HepG2 (cell line): Measurements from ENCODE around the gene MYO7A. TPM values are rescaled to one million over a fixed set of nuclear protein-coding genes. Genes with fewer than 3 reads are reported as not detected.
A peak's percentile ranks its signal among the peaks of the same experiment; 100 is the strongest.

Experiments
- ATAC-seq: fragments of 200-7000 bp; cut with Tn5 transposase; 3 replicates; pipeline ENCODE4 v1.9.1; 2020; ENCODE audit warnings: mild to moderate bottlenecking, moderate library complexity
- BruUV-seq: library from RNA; stranded (reverse); fragments of 400-500 nt; replicated peaks from 2 replicates; lab custom pipeline; 2021; lab: Mats Ljungman, UMichigan
- CTCF ChIA-PET: fragments of 300-600 bp; formaldehyde crosslinking; extraction: SDS; loops from one replicate; lab custom pipeline; 2021; ENCODE audit warnings: low total read pairs, inconsistent platforms, low intra/inter-chr PET ratio; lab: Yijun Ruan, JAX
- POLR2A ChIA-PET: fragments of 350-600 bp; sonication (Branson Sonifier 250); formaldehyde crosslinking; loops from one replicate; lab custom pipeline; 2020; ENCODE audit warnings: antibody characterized with exemption, inconsistent platforms; lab: Yijun Ruan, JAX
- DNase-seq: peaks from one replicate; pipeline ENCODE4 v3.0.0-alpha.2; 2015; ENCODE audit warnings: low spot score
- FAIRE-seq: peaks from 3 replicates; lab custom pipeline; 2011; peaks lifted over from hg19 to GRCh38; lab: Jason Lieb, UNC
- H2AFZ ChIP-seq: one replicate; pipeline ENCODE4 v1.6.1; 2011; ENCODE audit warnings: low read length, inconsistent platforms
- H3K27ac ChIP-seq: fragments of 300-600 bp; 3 replicates; pipeline ENCODE4 v1.8.0; 2011; ENCODE audit warnings: mixed run types, mild to moderate bottlenecking, mixed read lengths, low read length, inconsistent platforms; ENCODE audit not compliant: insufficient read depth; ENCODE audit errors: extremely low read length
- H3K27me3 ChIP-seq, 2 experiments: fragments of 200-600 bp in 1 of 2; 2 replicates in 1 of 2; 3 replicates in 1 of 2; pipeline versions ENCODE4 v1.6.0 to v1.8.0; 2011; ENCODE audit warnings: low read length in 2 of 2, mild to moderate bottlenecking in 2 of 2, moderate library complexity in 2 of 2, inconsistent platforms in 1 of 2; ENCODE audit not compliant: insufficient read depth in 2 of 2, control insufficient read depth in 1 of 2
- H3K36me3 ChIP-seq, 2 experiments: fragments of 200-600 bp in 1 of 2; replicated peaks in 1 of 2; 2 replicates in 1 of 2; 3 replicates in 1 of 2; pipeline versions ENCODE4 v1.5.1 to v1.8.0; 2011; ENCODE audit warnings: low read length in 2 of 2, inconsistent platforms in 1 of 2; ENCODE audit not compliant: insufficient read depth in 2 of 2, control insufficient read depth in 1 of 2
- H3K4me1 ChIP-seq: 2 replicates; pipeline ENCODE4 v1.5.1; 2012; ENCODE audit warnings: low read length, inconsistent platforms; ENCODE audit not compliant: insufficient read depth
- H3K4me2 ChIP-seq: 2 replicates; pipeline ENCODE4 v1.6.0; 2011; ENCODE audit warnings: low read depth, low read length, inconsistent platforms
- H3K4me3 ChIP-seq, 3 experiments: fragments of 200-600 bp in 1 of 3; sonication (generic), shearing (Covaris generic) in 1 of 3; replicated peaks in 1 of 3; 2 replicates each; pipeline ENCODE4 v1.5.1; 2011 to 2016; ENCODE audit warnings: low read length in 3 of 3, inconsistent platforms in 2 of 3, low read depth in 2 of 3, mild to moderate bottlenecking in 2 of 3, control low read depth in 1 of 3, mixed read lengths in 1 of 3; ENCODE audit not compliant: insufficient read depth in 1 of 3
- H3K79me2 ChIP-seq: one replicate; pipeline ENCODE4 v1.6.1; 2011; ENCODE audit warnings: low read length, inconsistent platforms; ENCODE audit not compliant: insufficient read depth
- H3K9ac ChIP-seq: 2 replicates; pipeline ENCODE4 v1.6.0; 2011; ENCODE audit warnings: mild to moderate bottlenecking, low read depth, low read length, inconsistent platforms; ENCODE audit not compliant: insufficient read depth
- H3K9me3 ChIP-seq: 2 replicates; pipeline ENCODE4 v1.5.1; 2012; ENCODE audit warnings: mild to moderate bottlenecking, low read length
- H4K20me1 ChIP-seq: 2 replicates; pipeline ENCODE4 v1.6.0; 2011; ENCODE audit warnings: inconsistent platforms, mild to moderate bottlenecking, low read length, moderate library complexity; ENCODE audit not compliant: insufficient read depth
- DMAP1 ChIP-seq: IDR thresholded peaks from 2 replicates; pipeline ENCODE4 v1.6.1; 2016
- FOXP1 ChIP-seq, 2 experiments: fragments of 450-650 bp in 1 of 2; IDR thresholded peaks; 2 replicates each; pipeline ENCODE4 v1.6.1; 2017 to 2018; ENCODE audit warnings: antibody characterized with exemption in 1 of 2
- KDM1A ChIP-seq: IDR thresholded peaks from 2 replicates; pipeline ENCODE4 v1.6.1; 2016; ENCODE audit warnings: missing compliant biosample characterization
- MXD3 ChIP-seq: IDR thresholded peaks from 2 replicates; pipeline ENCODE4 v1.6.1; 2016; ENCODE audit warnings: mild to moderate bottlenecking, missing biosample characterization, missing genetic modification reagents
- PREB ChIP-seq: sonication (generic); formaldehyde crosslinking; IDR thresholded peaks from 2 replicates; pipeline ENCODE4 v1.4.0; 2020; ENCODE audit warnings: missing genetic modification reagents
- PTBP1 ChIP-seq: fragments of 200-400 bp; formaldehyde crosslinking; IDR thresholded peaks from 2 replicates; pipeline ENCODE4 v1.6.1; 2018; ENCODE audit warnings: low read length, low read depth; ENCODE audit not compliant: poor library complexity, severe bottlenecking
- SKIL ChIP-seq: sonication (generic); formaldehyde crosslinking; IDR thresholded peaks from 2 replicates; pipeline ENCODE4 v1.8.0; 2022; ENCODE audit warnings: missing genetic modification reagents, mild to moderate bottlenecking, moderate library complexity, borderline replicate concordance
- SNRNP70 ChIP-seq: fragments of 200-400 bp; formaldehyde crosslinking; IDR thresholded peaks from 2 replicates; pipeline ENCODE4 v1.6.1; 2017; ENCODE audit warnings: mild to moderate bottlenecking, low read depth, low read length, moderate library complexity
- SRSF4 ChIP-seq: fragments of 200-400 bp; formaldehyde crosslinking; IDR thresholded peaks from one replicate; pipeline ENCODE4 v1.6.1; 2018; ENCODE audit warnings: mild to moderate bottlenecking, low read depth, low read length, moderate library complexity; ENCODE audit not compliant: poor library complexity, severe bottlenecking
- TCF7L2 ChIP-seq: IDR thresholded peaks from 2 replicates; pipeline ENCODE4 v1.6.1; 2011; ENCODE audit warnings: mild to moderate bottlenecking, low read depth, low read length, moderate library complexity
- ZBTB42 ChIP-seq: sonication (generic); formaldehyde crosslinking; IDR thresholded peaks from 2 replicates; pipeline ENCODE4 v1.5.0; 2020; ENCODE audit warnings: mild to moderate bottlenecking, missing genetic modification reagents
- ZBTB8A ChIP-seq: sonication (generic); formaldehyde crosslinking; IDR thresholded peaks from 2 replicates; pipeline ENCODE4 v1.4.0; 2020; ENCODE audit warnings: mild to moderate bottlenecking, low read depth, missing genetic modification reagents, borderline replicate concordance
- ZNF329 ChIP-seq: sonication (generic); formaldehyde crosslinking; IDR thresholded peaks from 2 replicates; pipeline ENCODE4 v1.9.0; 2021; ENCODE audit warnings: low read depth, mild to moderate bottlenecking, missing genetic modification reagents
- ZNF333 ChIP-seq: sonication (generic); formaldehyde crosslinking; IDR thresholded peaks from 2 replicates; pipeline ENCODE4 v1.4.0; 2020; ENCODE audit warnings: mild to moderate bottlenecking, missing genetic modification reagents, borderline replicate concordance
- ZNF343 ChIP-seq: sonication (generic); formaldehyde crosslinking; IDR thresholded peaks from 2 replicates; pipeline ENCODE4 v1.4.0; 2020; ENCODE audit warnings: mild to moderate bottlenecking, missing genetic modification reagents
- ZNF414 ChIP-seq: sonication (generic); formaldehyde crosslinking; IDR thresholded peaks from 2 replicates; pipeline ENCODE4 v1.5.0; 2020; ENCODE audit warnings: missing genetic modification reagents
- ZNF546 ChIP-seq: sonication (generic); formaldehyde crosslinking; conservative IDR thresholded peaks from 2 replicates; pipeline ENCODE4 v1.8.1; 2023; ENCODE audit warnings: mild to moderate bottlenecking, missing genetic modification reagents
- ZNF570 ChIP-seq: sonication (generic); formaldehyde crosslinking; IDR thresholded peaks from 2 replicates; pipeline ENCODE4 v1.4.0; 2020; ENCODE audit warnings: mild to moderate bottlenecking, missing genetic modification reagents, borderline replicate concordance
- ZNF737 ChIP-seq: sonication (generic); formaldehyde crosslinking; IDR thresholded peaks from 2 replicates; pipeline ENCODE4 v1.5.0; 2020; ENCODE audit warnings: missing genetic modification reagents, mild to moderate bottlenecking, borderline replicate concordance
- ZNF788 ChIP-seq: sonication (generic); formaldehyde crosslinking; IDR thresholded peaks from 2 replicates; pipeline ENCODE4 v1.5.0; 2020; ENCODE audit warnings: mild to moderate bottlenecking, missing genetic modification reagents, borderline replicate concordance
- WGBS: methylation state at CpG from one replicate; pipeline ENCODE4 v1.1.6; 2017; ENCODE audit warnings: low lambda C conversion rate; 5-methylcytosine and 5-hydroxymethylcytosine counted together
- in situ Hi-C: cut with HindIII; loops from 2 replicates; pipeline ENCODE4 v1.10.0; 2017; ENCODE audit warnings: low pct_unique_long_range_greater_than_20kb; ENCODE audit not compliant: extremely low pct_ligation_motif_present
- intact Hi-C: fragments of 100-400 bp; cut with micrococcal nuclease; formaldehyde crosslinking; loops from one replicate; pipeline ENCODE4 v1.10.0; 2022; ENCODE audit not compliant: unreplicated experiment
- polyA plus RNA-seq, 8 experiments: library from polyadenylated mRNA; depleted of rRNA in 3 of 8; stranded (reverse) in 7 of 8; unstranded in 1 of 8; fragments of >200 nt; fragmentation: Illumina TruSeq in 4 of 8; extraction: Trizol in 4 of 8; gene quantifications; 2 replicates each; pipeline versions ENCODE4 v1.2.1 to v1.2.3, GENCODE V29; 2011 to 2016; ENCODE audit warnings: low read depth in 4 of 8, missing spikeins in 1 of 8, mixed read lengths in 1 of 8; ENCODE audit not compliant: insufficient read depth in 1 of 8
- total RNA-seq, 5 experiments: library from RNA; depleted of rRNA; stranded (reverse); fragments of >200 nt; fragmentation: Illumina TruSeq; extraction: Trizol; gene quantifications; 2 replicates each; pipeline ENCODE4 v1.2.3, GENCODE V29; 2016; ENCODE audit warnings: low read depth in 1 of 5

The MYO7A gene
- total and polyA plus RNA-seq, 2 of the 13 experiments (the other 11 are each of a cell fraction or from before 2014, with no cell fraction given) = 7.5 to 10.0 TPM

GRCh38 chr11:77131560-77131959 lies 3.5 kb downstream of the MYO7A start (continued):
- TF ChIP-seq ZNF546 (CRISPR knock-in tag) = 0 out of 2 replicates have a peak, but pooled peaks have one; percentile 60
- 0 out of 2 replicates have a peak, but pooled peaks have one; percentile 16 for TF ChIP-seq ZNF414 (CRISPR knock-in tag)
- TF ChIP-seq, all 625 proteins: peak for 4

- ATAC-seq (no peak), FAIRE-seq (no peak), DNase-seq (no peak)
- Histone ChIP-seq H3K27me3 (no peaks in the 10 kb centered on the region), H4K20me1 (no peaks in the 10 kb centered on the region), H3K4me3 (no peak overlapping the region), H3K79me2 (no peaks in the 10 kb centered on the region), H3K4me1 (peaks cover 46% of the 10 kb centered on the region), H3K9ac (no peak overlapping the region), H3K4me2 (no peak overlapping the region), H2AFZ (no peak overlapping the region), H3K9me3 (no peaks in the 10 kb centered on the region), H3K27ac (no peak overlapping the region), H3K36me3 (no peaks in the 10 kb centered on the region)
- in situ Hi-C loops (no loop called here), intact Hi-C loops (no loop called here)
- no TSS peak for BruUV-seq
- no peak for TF ChIP-seq ZBTB8A
- no peak for TF ChIP-seq ZBTB42
- TF ChIP-seq ZNF333 (CRISPR knock-in tag) = no peak
- TF ChIP-seq PTBP1 = no peak
- no peak for TF ChIP-seq ZNF737 (CRISPR knock-in tag)
- TF ChIP-seq ZNF570 (CRISPR knock-in tag) = no peak
- no peak for TF ChIP-seq ZNF788
- no peak for TF ChIP-seq SKIL
- no peak for TF ChIP-seq TCF7L2
- no peak for TF ChIP-seq KDM1A (CRISPR knock-in tag)
- no peak for TF ChIP-seq ZNF329 (CRISPR knock-in tag)
- TF ChIP-seq DMAP1 (CRISPR knock-in tag) = no peak
- TF ChIP-seq MXD3 (CRISPR knock-in tag) = no peak
- no peak for TF ChIP-seq SNRNP70
- TF ChIP-seq FOXP1 (IDR thresholded peaks at IDR 0.05) = no peak
- no peak for TF ChIP-seq FOXP1 (CRISPR knock-in tag; IDR thresholded peaks at IDR 0.05)
- no peak for TF ChIP-seq PREB (CRISPR knock-in tag)
- TF ChIP-seq ZNF343 = no peak
- no peak for TF ChIP-seq SRSF4
- ChIA-PET CTCF (no interaction called here), POLR2A (no interaction called here)
- WGBS = 87% methylated on average over 1 of the region's 2 CpGs
Observed at GRCh38 chr11:77135069-77135468, 7.0 kb downstream of the MYO7A start.
